MM.1S (cell line): Measurements from ENCODE around the gene AQP5.

Experiments
- CTCF ChIP-seq: fragments of 300-600 bp; sonication (generic); IDR thresholded peaks from 2 replicates; pipeline ENCODE4 v1.5.1; 2016; ENCODE audit warnings: antibody characterized with exemption, low read length, mixed read lengths
- EZH2 ChIP-seq: fragments of 300-600 bp; sonication (generic); optimal IDR thresholded peaks from 2 replicates; pipeline ENCODE3; 2017; ENCODE audit warnings: low read depth, mild to moderate bottlenecking, antibody characterized with exemption, low read length, mixed read lengths

DNA sequence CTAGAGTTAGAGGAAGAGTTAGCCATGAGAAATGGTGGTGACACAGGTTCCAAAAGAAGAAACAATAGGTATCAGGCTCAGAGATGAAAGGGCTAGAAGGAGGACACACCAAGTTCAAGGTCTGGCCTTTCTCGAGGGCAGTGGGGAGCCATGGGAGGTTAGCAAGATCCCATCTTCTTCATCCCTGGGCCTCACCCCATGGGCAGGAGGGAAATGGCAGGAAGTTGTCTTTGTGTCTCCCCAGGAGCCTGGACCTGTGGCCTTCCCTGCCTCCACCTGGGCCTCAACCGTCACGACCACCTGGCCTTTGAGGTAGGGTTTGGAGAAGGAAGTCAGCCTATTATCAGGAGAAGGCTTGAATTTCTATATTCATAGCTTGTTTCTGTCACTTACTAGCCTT is 17.0 kb upstream of the AQP5 start:
- TF ChIP-seq CTCF (no peak), EZH2 (no peak)
